KMS-11 (cell line): ENCODE data around the gene FPR1.
"Not testable (repeated sequence)": the region's sequence is repeated elsewhere in the genome, so short reads cannot be mapped to it uniquely, and the experiment has no call there.

ENCODE experiments used
- H2AFZ ChIP-seq: fragments of 200-600 bp; sonication (generic); 2 replicates; pipeline ENCODE4 v1.6.1; 2016; ENCODE audit warnings: antibody characterized with exemption, mixed run types, low read depth
- H3K27ac ChIP-seq: fragments of 200-600 bp; sonication (generic); 2 replicates; pipeline ENCODE4 v1.6.1; 2016; ENCODE audit warnings: mild to moderate bottlenecking, mixed run types
- H3K27me3 ChIP-seq: fragments of 200-600 bp; sonication (generic); 2 replicates; pipeline ENCODE4 v1.6.1; 2017; ENCODE audit warnings: mild to moderate bottlenecking, low read depth, mixed run types, moderate library complexity; ENCODE audit not compliant: insufficient read depth
- H3K36me3 ChIP-seq: fragments of 200-600 bp; sonication (generic); 2 replicates; pipeline ENCODE4 v1.6.1; 2017; ENCODE audit warnings: mild to moderate bottlenecking, mixed run types; ENCODE audit not compliant: insufficient read depth
- H3K4me1 ChIP-seq: fragments of 200-600 bp; sonication (generic); 2 replicates; pipeline ENCODE4 v1.6.1; 2016; ENCODE audit warnings: mild to moderate bottlenecking, low read depth, mixed run types; ENCODE audit not compliant: poor library complexity, severe bottlenecking
- H3K4me2 ChIP-seq: fragments of 200-600 bp; sonication (generic); 2 replicates; pipeline ENCODE4 v1.7.0; 2016; ENCODE audit warnings: mild to moderate bottlenecking, mixed run types
- H3K4me3 ChIP-seq: fragments of 200-600 bp; sonication (generic); IDR thresholded peaks from 2 replicates; pipeline ENCODE4 v1.6.1; 2017; ENCODE audit warnings: low read depth, low read length, mixed read lengths; ENCODE audit not compliant: insufficient read depth
- H3K79me2 ChIP-seq: fragments of 200-600 bp; sonication (generic); 2 replicates; pipeline ENCODE4 v1.6.1; 2016; ENCODE audit warnings: low read depth, mixed run types; ENCODE audit not compliant: insufficient read depth
- H3K9ac ChIP-seq: fragments of 200-600 bp; sonication (generic); 2 replicates; pipeline ENCODE4 v1.6.1; 2016; ENCODE audit warnings: mild to moderate bottlenecking, mixed run types
- H4K20me1 ChIP-seq: fragments of 200-600 bp; sonication (generic); 2 replicates; pipeline ENCODE4 v1.6.1; 2016; ENCODE audit warnings: mild to moderate bottlenecking, mixed run types; ENCODE audit not compliant: insufficient read depth
- TF ChIP-seq, protein P1 (sequence below): fragments of 200-600 bp; sonication (generic); conservative IDR thresholded peaks from 2 replicates; pipeline ENCODE4 v1.6.1; 2017; ENCODE audit warnings: low read depth, mild to moderate bottlenecking, antibody characterized with exemption, low read length, moderate library complexity, mixed read lengths

The FPR1 gene

DNA sequence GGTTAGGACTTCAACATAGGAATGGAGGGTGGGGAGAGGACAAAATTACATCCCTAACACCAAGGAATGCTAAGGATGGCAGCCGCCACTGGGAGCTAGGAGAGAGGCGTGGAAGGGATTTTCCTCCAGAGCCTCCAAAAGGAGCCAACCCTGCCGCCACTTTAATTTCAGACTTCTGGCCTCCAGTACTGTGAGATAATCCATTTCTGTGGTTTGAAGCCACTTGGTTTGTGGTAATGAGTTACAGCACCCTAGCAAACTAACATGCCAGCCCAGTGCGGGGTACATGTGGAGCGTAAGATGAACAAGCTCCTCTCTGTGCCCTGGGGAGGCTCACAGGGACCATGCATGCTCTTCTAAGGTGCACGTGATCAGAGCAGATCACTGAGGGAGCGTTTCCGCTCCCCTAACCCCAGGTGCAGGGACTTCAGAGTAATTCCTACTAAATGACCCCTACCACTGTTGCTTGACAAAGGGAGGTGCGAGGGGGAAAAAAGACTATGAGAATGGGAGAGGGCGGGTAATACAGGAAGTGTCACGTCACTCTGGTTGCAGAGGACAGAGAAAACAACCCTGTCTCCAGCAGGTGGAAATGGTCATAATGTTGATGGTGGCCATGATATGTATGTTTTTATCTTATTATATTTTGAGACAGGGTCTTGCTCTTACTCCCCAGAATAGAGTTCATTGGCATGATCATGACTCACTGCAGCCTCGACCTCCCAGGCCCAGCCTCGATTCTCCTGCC, 12.0 kb downstream of the FPR1 start:
- Histone ChIP-seq H3K27me3 (no peaks in the 10 kb centered on the region), H3K27ac (no peak overlapping the region), H3K4me2 (no peak overlapping the region), H3K9ac (no peak overlapping the region), H4K20me1 (no peaks in the 10 kb centered on the region), H2AFZ (no peak overlapping the region), H3K79me2 (no peaks in the 10 kb centered on the region), H3K4me3 (no peak overlapping the region), H3K4me1 (no peaks in the 10 kb centered on the region), H3K36me3 (no peaks in the 10 kb centered on the region)
- TF ChIP-seq, protein P1, sequence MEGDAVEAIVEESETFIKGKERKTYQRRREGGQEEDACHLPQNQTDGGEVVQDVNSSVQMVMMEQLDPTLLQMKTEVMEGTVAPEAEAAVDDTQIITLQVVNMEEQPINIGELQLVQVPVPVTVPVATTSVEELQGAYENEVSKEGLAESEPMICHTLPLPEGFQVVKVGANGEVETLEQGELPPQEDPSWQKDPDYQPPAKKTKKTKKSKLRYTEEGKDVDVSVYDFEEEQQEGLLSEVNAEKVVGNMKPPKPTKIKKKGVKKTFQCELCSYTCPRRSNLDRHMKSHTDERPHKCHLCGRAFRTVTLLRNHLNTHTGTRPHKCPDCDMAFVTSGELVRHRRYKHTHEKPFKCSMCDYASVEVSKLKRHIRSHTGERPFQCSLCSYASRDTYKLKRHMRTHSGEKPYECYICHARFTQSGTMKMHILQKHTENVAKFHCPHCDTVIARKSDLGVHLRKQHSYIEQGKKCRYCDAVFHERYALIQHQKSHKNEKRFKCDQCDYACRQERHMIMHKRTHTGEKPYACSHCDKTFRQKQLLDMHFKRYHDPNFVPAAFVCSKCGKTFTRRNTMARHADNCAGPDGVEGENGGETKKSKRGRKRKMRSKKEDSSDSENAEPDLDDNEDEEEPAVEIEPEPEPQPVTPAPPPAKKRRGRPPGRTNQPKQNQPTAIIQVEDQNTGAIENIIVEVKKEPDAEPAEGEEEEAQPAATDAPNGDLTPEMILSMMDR: no peak

DNA sequence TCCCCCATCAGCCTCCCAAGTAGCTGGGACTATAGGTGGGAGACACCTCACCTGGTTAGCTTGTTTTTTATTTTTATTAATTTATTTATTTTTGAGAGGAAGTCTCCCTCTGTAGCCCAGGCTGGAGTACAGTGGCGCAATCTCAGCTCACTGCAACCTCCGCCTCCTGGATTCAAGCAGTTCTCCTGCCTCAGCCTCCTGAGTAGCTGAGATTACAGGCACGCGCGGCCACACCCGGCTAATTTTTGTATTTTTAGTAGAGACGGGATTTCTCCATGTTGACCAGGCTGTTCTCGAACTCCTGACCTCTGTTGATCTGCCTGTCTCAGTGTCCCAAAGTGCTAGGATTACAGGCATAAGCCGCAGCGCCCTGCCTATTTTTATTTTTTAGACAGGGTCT, 13.2 kb downstream of the FPR1 start:
- H4K20me1 ChIP-seq: not testable (repeated sequence)

DNA sequence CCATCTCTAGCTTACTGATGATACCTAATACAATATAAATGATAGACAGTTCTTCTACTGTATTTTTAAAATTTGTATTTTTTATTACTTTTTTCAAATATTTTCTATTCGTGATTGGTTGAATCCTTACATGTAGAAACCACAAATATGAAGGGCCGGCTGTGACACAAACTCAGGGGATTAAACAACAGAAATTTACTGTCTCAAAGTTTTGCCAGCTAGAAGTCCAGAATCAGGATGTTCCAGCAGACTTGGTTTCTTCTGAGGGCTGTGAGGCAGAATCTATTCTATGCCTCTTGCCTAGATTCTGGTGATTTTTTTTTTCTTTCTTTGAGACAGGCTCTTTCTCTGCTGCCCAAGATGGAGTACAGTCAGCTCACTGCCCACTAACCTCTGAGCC, 13.8 kb downstream of the FPR1 start:
- Histone ChIP-seq H3K27me3 (no peaks in the 10 kb centered on the region), H3K4me3 (no peak overlapping the region), H3K36me3 (no peaks in the 10 kb centered on the region), H4K20me1 (no peaks in the 10 kb centered on the region), H3K79me2 (no peaks in the 10 kb centered on the region), H3K9ac (no peak overlapping the region), H2AFZ (no peak overlapping the region), H3K4me2 (no peak overlapping the region), H3K4me1 (no peaks in the 10 kb centered on the region), H3K27ac (no peak overlapping the region)
- TF ChIP-seq, protein P1: no peak

More for the DNA sequence above, 13.2 kb downstream of the FPR1 start:
- H3K4me3 ChIP-seq, H3K9ac ChIP-seq, H3K27me3 ChIP-seq, H3K4me1 ChIP-seq, H3K79me2 ChIP-seq, H3K27ac ChIP-seq, H3K4me2 ChIP-seq, H3K36me3 ChIP-seq, H2AFZ ChIP-seq: not testable (repeated sequence)

DNA sequence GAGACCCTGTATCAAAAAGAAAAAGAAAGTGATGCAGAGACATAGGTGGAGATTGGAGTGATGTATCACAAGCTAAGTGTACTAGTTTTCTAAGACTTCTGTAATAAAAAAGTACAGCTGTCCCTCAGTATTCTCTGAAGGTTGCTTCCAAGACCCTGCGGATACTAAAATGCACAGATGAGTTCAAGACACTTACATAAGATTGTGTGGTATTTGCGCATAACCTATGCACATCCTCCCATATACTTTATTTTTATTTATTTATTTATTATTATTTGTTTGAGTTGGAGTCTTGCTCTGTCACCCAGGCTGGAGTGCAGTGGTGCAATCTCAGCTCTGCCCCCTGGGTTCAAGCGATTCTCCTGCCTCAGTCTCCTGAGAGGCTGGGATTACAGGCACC, 14.3 kb downstream of the FPR1 start:
- Histone ChIP-seq H4K20me1 (no peaks in the 10 kb centered on the region), H3K27ac (no peak overlapping the region), H2AFZ (no peak overlapping the region), H3K27me3 (no peaks in the 10 kb centered on the region), H3K4me2 (no peak overlapping the region), H3K4me3 (no peak overlapping the region), H3K9ac (no peak overlapping the region), H3K4me1 (no peaks in the 10 kb centered on the region), H3K79me2 (no peaks in the 10 kb centered on the region), H3K36me3 (no peaks in the 10 kb centered on the region)
- TF ChIP-seq, protein P1: no peak

DNA sequence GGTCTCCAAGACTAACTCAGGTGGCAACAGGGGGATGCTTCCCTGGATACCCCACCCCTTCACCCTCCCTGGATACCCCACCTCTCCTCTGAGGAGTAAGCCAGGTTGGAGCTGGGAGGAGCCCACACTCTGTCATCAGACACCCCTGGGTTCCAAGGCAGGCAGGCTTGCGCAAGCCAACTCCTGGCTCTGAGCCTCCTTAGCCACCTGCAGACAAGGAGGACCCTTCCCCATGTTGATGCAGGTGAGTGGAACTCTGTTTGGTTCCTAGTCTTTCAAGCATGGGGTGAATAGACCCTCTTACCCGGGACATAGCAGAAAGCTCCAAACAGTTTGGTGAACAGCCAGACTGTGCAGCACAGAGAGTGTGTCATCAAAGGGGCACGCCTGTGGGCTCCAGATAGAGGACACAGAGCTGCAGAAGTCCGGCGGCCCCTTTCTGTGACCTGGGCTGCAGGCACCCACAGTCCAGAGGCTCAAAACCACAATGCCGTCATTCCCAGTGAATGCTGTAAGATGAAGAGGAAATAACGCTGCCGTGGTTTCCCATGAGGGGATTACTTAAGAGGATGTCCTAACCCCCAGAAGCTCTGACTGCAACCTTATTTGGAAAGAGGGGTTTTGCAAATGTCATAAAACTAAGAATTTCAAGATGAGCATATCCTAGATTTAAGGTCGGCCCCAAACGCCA, 15.8 kb downstream of the FPR1 start:
- Histone ChIP-seq H3K27me3 (no peaks in the 10 kb centered on the region), H3K36me3 (no peaks in the 10 kb centered on the region), H3K4me2 (no peak overlapping the region), H2AFZ (no peak overlapping the region), H3K27ac (no peak overlapping the region), H4K20me1 (no peaks in the 10 kb centered on the region), H3K4me1 (no peaks in the 10 kb centered on the region), H3K79me2 (no peaks in the 10 kb centered on the region), H3K4me3 (no peak overlapping the region), H3K9ac (no peak overlapping the region)
- TF ChIP-seq, protein P1: no peak
